HG02571 (cell line): ENCODE measurements around the gene LMF1.

Source experiments
- ATAC-seq: cut with Tn5 transposase; IDR thresholded peaks from one replicate; pipeline ENCODE4 v1.9.1; 2021; ENCODE audit warnings: mild to moderate bottlenecking, moderate library complexity; ENCODE audit not compliant: unreplicated experiment

The LMF1 gene

DNA sequence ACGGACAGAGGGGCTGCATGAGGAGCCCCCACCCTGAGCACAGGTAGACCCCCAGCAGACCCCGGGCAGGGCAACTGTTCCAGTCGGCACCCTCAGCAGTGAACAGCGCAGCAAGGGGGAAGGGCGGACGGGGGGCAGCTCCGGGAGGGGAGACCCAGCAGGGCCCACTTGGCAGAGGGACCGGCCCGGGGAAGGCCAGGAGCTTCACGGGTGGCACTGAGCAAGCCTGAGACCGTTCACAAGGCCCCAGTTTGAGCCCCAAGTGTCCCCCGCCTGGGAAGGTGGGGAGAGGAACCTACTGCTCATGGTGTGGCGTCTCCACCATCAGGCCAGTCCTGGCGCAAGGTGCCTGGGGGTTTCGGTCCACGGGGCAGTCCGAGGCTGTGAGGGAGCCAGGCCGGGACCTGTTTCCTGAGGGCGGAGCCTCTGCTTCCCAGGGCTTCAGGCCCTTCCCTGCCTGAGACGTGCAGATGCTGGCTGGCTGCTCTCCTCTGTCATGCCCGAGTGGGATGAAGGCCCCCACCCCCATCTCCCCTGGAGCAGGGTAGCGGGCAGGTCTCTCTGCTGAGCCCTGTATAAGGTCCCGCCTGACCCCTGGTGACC is 115.9 kb downstream of the LMF1 start:
- ATAC-seq: no peak

DNA sequence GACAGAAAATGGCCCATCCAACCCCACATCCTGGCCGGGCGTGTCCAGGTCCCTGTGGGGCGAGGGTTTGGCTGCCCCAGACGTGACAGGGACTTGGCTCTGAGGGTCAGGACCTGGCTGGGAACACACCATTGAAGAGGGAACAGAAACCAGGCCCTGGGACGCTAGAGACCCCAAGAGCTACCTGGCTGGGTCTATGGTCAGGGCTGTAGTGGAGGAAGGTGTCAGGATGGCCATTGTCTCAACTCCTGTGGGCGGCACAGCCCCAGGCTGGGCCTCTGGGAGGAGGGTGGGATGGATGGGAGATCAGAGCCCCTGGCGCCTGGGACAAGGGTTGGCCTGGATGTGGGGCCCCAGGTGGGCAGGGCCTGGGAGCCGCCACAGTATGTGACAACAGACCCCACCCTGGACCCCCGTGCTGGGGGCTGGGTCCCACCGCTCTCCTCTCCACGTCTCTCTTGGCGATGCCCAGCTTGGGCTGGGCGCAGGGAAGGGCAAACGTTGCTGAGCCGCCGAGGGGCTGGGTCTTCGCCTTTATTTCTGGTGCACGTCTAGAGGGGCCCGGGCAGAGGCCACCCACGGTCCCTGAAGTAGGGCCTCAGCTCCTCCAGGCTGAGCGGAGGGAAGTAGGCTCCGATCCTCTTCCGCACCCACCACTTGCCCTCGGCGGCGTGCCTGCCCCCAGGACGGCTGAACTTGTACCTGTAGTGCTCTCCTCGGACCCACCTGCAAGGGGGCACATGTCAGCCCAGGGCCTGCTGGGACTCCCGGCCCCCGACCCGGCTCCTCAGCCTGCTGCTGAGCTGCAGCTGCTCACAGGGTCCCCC is 116.6 kb downstream of the LMF1 start:
- ATAC-seq: no peak

DNA sequence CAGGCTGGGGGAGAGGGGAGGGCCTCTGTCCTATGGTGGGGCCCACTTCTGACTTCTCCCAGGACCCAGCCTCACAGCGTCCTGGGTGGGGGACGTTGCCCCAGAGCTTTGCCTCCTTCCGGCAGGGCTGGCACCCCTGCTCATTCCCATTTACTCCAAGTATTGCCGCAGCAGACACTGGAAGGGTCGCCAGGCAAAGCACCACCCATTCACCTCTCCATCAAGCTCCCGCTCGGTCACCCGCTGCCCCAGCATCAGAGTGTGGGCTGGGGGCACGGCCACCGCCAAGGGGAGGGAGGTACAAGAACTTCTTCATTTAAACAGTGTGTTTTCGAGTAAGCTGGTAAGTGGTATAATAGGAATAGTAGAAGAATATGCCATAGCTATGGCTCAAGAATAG is 117.5 kb downstream of the LMF1 start:
- ATAC-seq: no peak

DNA sequence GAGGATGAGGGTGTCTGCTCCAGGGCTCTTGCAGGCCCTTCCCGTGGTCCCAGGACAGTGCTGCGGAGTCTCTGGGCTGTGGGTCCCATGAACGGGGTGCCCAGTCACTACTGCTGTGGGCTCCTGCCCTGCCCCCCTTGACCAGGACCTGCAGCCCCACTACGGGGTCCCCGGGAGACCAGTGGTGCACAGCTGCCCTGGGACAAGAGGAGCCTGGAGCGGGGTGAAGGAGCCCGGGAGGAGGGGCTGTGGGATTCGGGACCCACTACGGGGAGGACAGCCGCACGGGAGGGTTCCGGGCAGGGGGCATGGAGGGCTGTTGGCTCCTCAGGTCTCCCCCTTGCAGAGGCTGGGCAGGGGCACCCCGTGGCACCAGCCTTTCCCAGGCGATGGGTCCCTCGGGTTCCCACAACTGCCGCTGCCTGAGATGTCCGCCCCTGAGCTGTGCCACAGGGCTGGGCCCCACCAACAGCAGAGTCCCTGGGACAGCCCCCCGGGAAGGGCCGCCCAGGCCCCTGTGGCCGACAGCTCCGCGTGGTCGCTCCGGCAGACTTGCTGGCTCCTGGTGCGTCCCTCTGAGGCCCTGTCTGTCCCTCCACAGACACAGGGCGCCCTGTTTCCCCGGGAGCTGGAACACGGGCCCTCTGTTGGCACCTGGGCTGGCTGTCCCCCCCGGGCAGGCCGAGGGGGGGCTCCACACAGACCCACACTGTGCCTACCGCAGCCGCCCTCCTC is 118.2 kb downstream of the LMF1 start:
- no peak for ATAC-seq

DNA sequence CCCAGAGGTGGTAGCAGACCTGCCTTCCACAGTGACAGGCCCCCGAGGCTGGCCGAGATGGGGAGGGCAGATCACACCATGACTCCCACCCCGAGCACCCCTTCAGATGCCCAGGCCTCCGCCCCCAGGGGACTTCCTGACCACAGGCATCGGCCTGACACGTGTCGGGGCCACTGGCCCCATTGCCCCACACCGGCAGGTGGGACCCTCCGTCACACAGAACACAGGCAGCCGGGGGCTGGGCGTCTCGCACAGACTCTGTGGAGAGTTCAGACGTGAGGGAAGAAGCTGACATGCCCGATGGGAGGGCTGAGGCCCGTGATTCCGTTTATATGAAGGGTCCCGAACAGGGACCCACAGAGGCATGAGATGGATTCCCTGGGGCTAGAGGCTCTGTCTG is 118.9 kb downstream of the LMF1 start:
- no peak for ATAC-seq

DNA sequence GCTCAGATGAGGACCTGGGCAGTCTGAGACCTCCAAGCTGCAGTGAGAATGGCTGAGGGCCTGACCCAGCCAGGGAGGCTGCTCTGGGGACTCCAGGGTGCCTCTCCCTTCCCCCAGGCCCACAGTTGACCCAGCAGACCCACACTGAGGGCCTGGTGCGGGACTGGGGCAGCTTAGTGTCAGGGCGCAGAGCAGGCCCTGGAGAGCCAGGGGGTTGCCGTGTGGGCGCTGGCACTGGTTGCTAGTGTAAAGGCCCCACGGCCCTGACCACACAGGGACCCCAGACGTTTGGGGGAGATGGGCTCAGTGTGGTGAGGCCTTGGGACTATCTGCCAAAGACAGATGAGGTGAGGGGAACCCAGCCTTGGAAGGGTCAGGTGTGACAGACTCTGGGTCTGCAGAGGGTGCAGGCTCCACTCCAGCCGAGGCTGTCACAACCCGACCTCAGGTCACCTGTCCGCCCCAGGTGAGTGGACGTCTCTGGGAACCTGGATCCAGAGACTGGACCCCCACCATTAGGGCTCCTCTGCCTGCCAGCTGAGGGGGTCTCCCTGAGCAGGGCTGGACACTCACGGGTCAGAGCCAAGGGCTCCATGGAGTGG is 119.5 kb downstream of the LMF1 start:
- ATAC-seq: no peak

DNA sequence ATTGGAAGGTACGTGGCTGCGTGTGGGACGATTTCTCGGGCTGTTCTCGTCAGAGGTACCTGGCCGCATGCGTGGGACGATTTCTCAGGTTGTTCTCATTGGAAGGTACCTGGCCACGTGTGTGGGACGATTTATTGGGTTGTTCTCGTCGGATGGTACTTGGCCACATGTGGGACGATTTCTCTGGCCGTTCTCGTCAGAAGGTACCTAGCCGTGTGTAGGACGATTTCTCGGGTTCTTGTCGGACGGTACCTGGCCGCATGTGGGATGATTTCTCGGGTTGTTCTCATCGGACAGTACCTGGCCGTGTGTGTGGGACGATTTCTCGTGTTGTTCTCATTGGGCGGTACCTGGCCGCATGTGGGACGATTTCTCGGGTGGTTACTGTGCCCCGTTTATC is 120.1 kb downstream of the LMF1 start:
- ATAC-seq: no peak

DNA sequence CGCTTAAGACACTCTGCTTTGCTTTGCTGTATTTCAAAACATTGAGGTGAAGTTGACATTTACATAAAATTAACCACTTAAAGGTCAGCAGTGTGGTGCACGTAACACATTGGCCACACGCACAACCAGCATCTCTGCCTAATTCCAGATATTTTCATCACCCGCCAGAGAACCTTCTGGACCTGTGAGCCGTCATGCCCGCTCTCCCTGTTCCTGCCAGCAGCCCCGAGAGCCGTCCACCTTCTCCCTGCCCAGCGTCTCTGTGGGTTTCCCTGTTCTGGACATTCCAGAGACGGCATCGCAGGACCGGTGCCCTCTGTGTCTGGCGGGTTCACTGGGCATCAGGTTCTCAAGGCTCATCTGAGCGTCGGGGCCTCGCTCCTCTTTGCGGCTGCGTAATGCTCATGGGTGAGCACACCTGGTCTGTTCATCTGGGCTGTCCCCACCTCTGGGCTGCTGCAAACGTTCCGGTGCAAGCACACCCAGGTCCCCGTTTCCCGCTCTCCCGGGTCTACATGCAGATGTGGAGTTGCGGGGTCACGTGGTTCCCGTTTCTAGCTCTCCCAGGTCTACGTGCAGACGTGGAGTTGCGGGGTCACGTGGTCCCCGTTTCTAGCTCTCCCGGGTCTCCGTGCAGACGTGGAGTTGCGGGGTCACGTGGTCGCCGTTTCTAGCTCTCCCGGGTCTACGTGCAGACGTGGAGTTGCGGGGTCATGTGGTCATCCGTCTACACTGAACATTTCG is 122.1 kb downstream of the LMF1 start:
- ATAC-seq: no peak

DNA sequence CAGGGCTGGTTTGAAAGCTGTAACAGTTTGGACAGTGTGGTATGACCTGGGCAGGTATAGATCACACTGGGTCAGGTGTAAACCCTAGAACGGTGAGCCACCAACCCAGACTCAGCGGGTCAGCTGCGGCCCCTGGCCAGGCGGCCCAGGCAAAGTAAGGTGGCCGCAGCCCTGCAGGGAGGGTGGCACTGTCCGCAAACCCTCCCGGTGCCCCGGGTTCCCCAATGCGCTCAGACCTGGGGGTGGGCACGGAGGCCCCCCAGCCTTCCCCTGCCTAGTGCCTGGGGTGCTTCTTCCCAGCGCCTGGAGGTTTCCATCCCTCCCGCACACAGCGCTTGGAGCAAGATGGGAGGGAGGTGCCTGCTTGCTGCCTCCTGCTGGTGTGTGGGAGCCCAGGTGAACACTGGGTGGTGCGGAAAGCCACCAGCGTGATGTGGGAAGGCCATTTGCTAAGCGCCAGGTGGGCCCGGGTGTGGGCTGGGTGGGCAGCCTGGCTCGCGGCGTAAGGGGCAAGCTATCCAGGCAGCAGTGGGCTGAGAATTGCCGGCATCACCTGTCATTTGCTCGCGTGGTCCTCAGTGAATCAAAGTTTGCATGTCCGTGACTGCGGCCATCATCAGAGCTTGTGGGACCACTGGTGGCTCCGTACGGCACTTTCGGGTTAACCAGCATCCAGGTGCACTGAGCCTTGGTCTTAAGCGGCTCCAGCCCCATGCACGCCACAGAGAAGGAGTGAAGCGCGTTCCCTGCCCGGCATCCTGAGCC is 122.9 kb downstream of the LMF1 start:
- no peak for ATAC-seq

DNA sequence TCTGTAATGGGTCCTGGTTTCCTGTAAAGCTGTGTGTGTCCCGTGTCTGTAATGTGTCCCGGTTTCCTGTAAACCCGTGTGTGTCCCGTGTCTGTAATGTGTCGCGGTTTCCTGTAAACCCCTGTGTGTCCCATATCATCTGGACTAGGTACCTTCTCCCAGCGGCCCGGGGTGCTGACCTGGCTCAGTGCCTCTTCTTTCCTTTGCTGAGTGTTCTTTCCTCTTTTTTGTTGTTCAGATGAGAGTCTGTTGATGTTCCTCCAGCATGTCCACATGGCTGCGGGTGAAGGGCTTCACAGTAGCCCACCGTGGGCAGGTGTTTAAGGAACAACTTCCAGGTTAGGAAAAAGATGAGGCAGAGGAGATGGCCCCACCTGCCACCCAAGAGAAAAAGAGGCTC is 123.6 kb downstream of the LMF1 start:
- ATAC-seq: no peak

DNA sequence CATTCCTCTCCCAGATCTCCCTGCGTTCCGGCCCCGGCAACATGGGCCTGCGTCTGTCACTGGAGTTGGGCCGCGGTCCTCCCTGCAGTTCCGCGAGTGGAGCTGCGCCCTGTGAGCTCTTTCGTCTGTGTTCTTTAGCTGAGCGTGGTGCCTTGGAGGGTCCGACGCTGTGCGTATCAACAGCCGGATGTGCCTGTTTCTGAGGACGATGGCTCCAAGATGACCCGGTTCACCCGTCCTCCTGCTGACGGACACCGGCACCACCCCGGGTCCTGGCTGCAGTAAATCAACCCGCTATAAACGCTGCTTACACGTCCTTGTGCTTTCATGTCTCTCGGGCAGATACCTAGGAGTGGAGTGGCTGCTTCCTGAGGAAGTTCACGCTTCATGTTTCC is 125.4 kb downstream of the LMF1 start:
- ATAC-seq: no peak

DNA sequence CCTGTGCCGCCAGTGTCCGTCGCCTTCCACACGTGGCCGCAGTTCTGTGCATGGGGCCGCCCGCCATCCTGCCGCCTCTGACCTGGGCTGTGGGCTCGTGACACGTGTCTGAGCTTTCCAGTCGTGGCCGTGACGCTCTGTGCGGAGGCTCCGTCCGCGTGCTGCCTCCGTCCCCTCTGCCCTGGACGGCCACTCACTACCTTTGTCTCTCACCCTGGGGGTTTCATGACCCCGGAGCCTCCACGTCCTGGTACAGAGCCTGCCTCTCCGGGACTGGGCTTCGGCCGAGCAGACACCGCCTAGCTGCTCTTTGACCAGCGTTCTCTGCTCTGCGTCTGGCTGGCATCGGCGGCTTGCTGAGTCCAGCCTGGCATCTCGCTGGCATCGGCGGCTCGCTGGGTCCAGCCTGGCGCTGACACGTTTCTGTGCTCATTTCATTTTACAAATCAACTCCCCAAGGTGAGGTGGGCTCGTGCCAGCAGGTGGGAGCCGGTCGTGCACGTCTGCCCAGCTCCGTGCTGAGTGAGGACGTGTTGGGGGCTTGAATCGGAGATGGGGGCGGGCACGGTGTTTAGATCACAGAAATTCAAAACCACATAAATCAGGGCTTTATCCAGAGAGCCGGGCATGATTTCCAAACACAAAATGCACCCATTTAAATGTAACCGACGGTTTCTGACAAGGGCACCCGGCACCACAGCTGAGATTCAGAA is 126.0 kb downstream of the LMF1 start:
- no peak for ATAC-seq

DNA sequence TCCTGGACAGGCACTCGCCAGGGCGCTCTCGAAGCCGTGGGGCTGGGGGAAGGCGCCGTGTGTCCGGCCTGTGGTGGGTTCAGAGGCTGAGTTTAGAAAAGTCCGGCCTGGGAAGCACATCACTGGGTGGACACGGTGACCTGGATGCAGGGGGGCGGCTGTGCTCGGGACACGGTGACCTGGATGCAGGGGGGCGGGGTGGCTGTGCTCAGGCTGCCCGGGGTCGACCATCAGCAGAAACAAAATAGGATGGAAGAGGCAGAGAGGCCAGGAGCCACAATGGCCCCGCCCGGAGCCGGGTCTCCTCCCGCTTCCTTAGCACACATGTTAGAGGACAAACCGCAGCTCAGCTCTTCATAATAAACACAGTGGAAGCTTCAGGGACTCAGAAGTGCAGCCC is 127.0 kb downstream of the LMF1 start:
- no peak for ATAC-seq

DNA sequence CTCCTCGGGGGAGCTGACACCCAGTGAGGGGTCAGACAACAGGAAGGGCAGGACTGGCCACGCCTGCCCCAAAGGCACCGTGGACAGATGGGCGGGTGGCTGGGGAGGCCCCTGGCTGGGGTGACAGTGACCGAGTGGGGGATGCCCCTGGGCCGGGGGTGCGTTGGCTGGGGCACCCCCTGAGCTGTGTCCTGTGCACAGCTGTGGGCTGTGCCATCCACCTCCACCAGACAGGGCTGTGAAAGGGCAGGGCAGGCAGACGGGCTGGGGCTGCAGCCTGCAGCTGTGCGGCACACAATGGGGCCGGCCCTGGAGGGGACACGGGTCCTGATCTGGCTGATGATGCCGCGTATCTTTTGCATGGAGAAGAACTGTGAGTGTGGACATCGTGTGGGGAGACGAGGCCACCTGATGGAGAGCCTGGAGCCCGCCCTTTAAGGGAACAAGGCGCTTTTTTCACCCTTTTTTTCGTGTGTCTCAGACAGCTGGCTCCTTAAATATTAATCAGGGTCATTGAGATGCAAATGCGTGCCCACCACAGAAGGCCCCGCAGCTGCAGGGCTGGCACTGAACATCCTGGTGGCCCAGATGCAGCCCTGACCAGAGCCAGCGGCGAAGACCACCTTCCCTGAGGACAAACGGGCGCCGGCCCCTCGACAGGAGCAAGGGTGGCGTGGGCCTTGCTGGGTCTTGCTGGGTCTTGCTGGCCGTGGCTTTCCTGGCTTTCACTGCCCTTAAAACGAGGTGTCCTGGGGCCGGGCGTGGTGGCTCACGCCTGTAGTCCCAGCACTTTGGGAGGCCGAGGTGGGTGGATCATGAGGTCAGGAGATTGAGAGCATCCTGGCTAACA is 127.8 kb downstream of the LMF1 start:
- no peak for ATAC-seq

DNA sequence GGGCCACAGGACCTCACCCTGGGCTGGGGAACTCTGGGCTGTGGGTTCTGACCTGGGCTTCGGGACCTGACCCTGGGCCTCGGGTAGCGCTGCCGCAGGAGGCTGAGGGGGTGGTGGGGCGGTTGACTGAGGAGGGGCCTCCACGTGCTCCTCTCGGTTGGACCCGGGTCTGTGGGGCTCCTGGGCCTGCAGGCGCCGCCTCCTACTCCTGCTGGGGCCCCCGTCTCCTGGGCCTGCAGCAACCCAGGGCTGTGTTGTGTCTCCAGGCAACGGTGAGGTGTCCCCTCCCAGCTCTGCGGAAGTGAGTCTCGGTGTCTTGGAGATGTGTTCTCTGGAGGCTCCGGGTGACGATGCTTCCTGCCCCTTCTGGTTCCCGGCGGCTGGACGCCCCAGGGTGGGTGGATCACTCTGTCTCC is 128.7 kb downstream of the LMF1 start:
- ATAC-seq: no peak

DNA sequence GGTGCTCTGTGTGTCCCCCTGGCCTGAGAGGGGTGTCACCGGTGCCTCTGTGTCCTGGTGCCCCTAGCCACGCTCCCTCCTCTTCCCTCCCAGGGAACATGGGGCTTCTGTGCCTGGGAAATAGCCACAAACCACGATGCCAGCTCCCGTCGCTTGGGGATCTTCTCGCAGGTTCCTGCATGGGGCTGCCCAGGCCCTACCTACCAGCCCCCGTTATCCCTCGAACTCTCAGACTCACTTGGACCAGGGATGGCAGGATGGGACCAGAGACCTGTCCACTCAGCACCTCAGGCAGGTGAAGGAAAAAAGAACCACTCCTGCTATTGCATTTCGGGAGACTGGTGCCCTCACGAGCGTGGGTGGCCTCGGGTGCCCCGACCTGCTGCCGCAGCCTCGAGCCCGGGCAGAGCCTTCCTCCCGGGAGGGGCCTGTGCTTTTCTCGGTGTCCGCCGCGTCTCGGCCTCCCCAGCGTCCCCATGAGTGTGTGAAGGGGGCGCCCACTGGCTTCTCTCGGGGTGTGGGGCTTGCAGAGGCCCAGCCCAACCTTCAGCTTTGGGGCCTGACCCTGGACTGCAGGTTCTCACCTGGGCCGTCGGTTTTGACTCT is 129.2 kb downstream of the LMF1 start:
- no peak for ATAC-seq

DNA sequence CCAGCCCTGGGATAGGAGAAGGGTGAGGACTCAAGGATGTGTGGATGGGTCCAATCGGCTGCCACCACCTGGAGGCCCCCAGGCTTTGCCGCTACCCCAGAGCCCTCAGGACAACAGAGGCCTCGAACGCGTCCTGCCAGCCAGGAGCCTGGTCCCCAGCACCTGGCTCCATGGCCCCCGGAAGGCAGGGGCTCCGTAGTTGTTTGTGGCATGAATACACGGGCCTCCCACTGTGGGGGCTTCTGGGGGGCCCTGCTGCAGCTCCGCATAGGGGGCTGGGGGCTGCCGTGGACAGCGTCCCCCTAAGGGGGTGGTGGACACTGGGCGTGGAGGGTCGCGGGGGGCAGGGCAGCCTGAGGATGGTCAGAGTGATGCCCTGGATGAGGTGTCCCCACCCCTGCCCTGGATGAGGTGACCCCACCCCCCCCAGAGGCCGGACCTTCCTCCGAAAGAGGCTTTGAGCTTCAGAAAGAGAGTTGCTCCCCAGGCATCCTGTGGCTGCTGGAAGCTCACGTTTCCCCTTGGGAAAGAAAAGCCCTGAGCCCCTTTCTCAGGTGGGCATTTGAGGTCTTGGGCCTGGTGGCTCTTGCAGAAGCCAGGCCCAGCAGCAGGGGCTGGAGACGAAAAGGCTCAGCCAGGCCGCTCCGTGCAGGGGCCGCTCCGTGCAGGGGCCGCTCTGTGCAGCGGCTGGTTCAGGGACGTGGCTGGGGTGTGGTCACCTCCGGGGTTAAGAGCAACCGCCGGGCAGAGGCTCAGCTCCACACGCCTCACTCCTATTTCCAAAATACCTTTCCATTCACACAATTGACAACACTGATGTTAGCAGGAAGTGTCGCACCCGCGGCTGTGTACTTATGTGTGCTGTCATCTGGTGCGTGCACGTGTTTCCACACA is 130.0 kb downstream of the LMF1 start:
- ATAC-seq: no peak
